ENCODE data around the gene TRERF1. TPM values are rescaled to one million over a fixed set of nuclear protein-coding genes. Genes with fewer than 3 reads are reported as not detected.
A peak's percentile ranks its signal among the peaks of the same experiment; 100 is the strongest.
"Not testable (repeated sequence)": the region's sequence is repeated elsewhere in the genome, so short reads cannot be mapped to it uniquely, and the experiment has no call there.

TRERF1 gene
- 1 to 10 TPM; 1.2 to 2.6 TPM for total RNA-seq
- long read RNA-seq, partial matches to known transcripts = 1 of 1 reads
- long read RNA-seq, other reads (novel, unspliced or antisense) = 0 of 1 reads

- DNase-seq (peak; percentile 44), ATAC-seq (peak; percentile 16 to 24)
- intact Hi-C loops (cut with DNase I) = loop anchor here (10.0 kb wide), 2 partner anchors 83 to 187 kb away; no protein-coding TSS in a partner anchor
Measured at GRCh38 chr6:42451333-42452170, at the start of gene TRERF1. Gene TRERF1 (minus strand): TSS chr6:42451926. CDS start chr6:42269590, 182,336 bp downstream.

DNA sequence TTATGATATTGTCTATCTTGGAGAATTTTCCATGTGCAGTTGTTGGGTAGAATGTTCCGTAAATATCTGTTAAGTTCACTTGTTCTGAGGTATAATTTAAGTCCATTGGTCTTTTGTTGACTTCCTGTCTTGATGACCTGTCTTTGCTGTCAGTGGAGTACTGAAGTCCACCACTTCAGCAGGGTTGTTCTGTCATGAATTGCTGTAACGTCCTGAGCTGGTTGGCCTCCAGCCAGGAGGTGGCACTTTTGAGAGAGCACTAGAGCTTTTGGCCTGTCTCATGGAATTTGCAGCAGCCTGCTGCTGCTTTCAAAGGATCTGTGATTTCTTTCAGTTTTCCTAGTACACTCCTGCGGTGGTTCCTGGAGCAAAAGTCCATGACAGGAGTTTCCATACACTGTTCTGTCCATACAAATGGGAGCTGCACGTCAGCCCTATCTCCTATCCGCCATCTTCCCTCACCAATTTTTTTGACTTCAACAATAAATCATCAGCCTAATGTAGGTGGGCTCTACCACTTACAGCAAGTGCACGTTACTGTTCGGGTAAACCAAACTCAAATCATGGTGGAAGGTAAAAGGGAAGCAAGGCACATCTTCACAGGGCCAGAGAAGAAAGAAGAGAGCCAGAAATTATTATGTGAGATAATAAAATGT is 46.9 kb upstream of the TRERF1 start:
- intact Hi-C loops (cut with DNase I) = no loop called here
- ATAC-seq = peak in 1 of 2 donors; percentile 32
- peak; percentile 50 for DNase-seq

DNA sequence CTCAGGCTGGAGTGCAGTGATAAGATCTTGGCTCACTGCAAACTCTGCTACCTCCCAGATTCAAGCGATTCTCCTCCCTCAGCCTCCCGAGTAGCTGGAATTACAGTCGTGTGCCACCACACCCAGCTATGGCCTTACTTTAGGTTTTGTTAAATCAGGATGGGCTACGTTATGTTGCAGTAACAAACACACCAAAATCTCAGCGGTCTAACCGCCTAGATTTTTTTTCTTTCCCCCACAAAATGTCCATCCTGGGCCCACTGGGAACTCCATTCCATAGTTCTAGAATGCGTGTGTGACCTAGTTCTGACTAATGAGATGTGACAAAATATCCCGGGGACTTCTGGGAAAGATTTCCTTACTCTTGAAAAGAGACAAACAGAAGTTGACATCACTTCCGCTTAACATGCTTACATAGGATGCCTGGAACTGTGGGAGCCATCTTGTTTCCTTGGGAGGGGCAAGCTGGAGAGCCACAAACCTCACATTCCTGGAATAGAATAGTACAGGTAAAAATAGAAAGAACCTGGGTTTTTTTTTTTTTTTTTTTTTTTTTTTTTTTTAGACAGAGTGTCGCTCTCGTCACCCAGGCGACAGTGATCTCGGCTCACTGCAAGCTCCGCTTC is 42.3 kb upstream of the TRERF1 start:
- ATAC-seq (no peak), DNase-seq (no peak)
- intact Hi-C loops (cut with DNase I) = no loop called here

DNA sequence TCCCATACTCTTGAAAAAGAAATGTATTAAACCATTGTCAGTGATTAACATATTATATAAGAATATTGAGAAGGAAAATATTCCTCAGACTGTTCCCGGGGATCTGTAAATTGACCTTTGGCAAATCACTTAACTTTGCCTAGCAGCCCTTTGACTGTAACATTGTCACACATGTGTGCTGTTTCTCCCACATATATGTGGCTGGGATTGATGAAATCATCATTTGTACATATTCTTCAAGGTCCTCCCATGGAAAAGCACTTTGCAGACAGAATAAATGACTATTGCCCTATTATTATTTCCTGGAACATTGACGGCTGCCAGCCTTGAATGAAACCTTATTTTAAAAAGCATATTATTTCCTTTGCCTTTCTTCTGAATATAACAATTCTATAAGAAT is 36.4 kb upstream of the TRERF1 start:
- no peak for DNase-seq
- no peak for ATAC-seq
- intact Hi-C loops (cut with DNase I) = no loop called here

DNA sequence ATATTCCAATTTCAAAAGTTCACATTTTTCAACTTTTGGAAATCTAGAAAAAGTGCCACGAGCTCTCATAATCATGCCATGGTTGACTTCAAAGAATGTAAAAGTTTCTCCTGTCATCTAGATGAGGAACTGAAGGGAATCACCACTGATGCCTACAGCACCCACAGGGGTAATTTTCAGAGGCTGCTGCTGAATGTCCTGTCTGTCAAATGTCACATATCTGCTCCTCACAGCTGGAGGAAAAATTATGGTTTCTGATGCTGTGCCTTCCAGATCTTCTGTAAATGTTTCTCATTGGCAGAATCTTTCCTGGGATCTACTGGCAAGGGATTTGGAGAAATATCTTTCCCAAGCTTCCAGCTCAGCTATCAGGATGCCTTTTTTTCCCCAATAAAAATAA is 32.5 kb upstream of the TRERF1 start:
- no peak for ATAC-seq
- intact Hi-C loops (cut with DNase I) = no loop called here

GRCh38 chr6:42482174-42482573 is 30.4 kb upstream of the TRERF1 start:
- no peak for DNase-seq
- intact Hi-C loops (cut with DNase I) = no loop called here
- ATAC-seq = no peak

More for the DNA sequence above, 32.5 kb upstream of the TRERF1 start:
- no peak for DNase-seq

DNA sequence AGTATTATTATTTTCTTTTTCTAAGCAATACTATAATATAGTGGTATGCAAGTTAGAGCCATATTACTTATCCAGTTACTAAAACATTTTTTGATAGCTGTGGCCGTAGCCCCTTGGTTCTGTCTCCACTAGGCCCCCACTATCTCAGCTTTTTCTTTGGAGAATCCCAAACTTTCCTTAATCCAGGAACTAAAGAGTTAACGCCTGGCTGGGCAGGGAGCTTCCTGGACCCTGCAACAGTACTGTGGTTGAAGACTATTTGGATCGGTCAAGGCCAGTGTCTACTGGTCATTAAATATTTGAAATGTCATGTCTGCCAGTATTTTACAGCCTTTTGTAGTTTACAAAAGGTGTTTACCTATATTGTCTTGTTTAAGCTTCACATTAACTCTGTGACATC is 20.0 kb upstream of the TRERF1 start:
- ATAC-seq (no peak), DNase-seq (no peak)
- intact Hi-C loops (cut with DNase I) = no loop called here

DNA sequence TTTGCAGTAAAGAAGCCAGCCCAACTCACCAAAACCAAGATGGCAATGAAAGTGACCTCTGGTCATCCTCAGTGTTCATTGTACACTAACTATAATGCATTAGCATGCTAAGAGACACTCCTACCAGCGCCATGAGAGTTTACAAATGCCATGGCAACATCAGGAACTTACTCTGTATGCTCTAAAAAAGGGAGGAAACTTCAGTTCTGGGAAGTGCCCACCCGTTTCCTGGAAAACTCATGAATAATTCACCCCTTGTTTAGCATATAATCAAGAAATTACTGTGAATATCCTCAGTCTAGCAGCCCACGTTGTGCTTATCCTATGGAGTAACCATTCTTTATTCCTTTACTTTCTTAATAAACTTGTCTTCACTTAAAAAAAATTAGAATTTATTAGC is 19.4 kb upstream of the TRERF1 start:
- intact Hi-C loops (cut with DNase I) = no loop called here
- ATAC-seq (no peak), DNase-seq (no peak)

- no peak for ATAC-seq
- intact Hi-C loops (cut with DNase I) = no loop called here
- DNase-seq = no peak
Measured at GRCh38 chr6:42468273-42468672, 16.5 kb upstream of the TRERF1 start.

DNA sequence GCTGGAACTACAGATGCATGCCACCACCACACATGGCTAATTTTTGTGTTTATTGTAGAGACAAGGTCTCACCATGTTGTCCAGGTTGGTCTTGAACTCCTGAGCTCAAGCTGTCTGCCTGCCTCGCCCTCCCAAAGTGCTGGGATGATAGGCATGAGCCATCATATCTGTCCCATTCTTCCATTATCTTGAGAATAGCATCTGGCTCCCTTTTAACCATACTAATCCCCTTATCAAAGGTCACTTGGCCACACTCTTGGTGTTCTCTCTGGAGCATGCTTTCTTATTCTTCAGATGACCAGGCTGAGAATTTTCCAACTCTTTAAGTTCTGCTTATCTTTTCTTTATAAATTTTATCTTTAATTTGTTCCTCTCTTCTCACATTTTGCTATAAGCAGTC is 15.9 kb upstream of the TRERF1 start:
- intact Hi-C loops (cut with DNase I) = no loop called here
- ATAC-seq = no peak
- DNase-seq = no peak

DNA sequence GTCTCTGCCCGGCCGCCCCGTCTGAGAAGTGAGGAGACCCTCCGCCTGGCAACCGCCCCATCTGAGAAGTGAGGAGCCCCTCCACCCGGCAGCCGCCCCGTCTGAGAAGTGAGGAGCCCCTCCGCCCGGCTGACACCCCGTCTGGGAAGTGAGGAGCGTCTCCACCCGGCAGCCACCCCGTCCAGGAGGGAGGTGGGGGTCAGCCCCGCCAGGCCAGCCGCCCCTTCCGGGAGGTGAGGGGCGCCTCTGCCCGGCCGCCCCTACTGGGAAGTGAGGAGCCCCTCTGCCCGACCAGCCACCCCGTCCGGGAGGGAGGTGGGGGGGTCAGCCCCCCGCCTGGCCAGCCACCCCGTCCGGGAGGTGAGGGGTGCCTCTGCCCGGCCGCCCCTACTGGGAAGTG is 14.7 kb upstream of the TRERF1 start:
- intact Hi-C loops (cut with DNase I); DNase-seq; ATAC-seq: not testable (repeated sequence)

DNA sequence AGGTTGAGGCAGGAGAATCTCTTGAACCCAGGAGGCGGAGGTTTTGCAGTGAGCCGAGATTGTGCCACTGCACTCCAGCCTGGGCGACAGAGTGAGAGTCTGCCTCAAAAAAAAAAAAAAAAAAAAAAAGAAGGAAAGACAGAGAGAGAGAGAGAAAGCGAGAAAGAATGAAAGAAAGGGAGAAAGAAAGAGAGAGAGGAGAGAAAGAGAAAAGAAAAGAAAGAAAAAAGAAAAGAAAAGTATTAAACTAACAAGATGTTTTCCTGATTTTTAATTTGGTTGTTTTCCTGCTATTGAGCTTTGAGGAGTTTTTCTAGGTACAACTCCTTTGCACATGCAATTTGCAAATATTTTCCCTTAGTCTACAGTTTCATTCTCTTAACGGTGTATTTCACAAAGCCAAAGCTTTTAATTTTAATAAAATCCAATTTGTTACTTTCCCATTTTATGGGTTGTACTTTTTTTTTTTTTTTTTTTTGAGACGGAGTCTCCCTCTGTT is 10.8 kb upstream of the TRERF1 start:
- intact Hi-C loops (cut with DNase I) = no loop called here
- DNase-seq (no peak), ATAC-seq (no peak)

DNA sequence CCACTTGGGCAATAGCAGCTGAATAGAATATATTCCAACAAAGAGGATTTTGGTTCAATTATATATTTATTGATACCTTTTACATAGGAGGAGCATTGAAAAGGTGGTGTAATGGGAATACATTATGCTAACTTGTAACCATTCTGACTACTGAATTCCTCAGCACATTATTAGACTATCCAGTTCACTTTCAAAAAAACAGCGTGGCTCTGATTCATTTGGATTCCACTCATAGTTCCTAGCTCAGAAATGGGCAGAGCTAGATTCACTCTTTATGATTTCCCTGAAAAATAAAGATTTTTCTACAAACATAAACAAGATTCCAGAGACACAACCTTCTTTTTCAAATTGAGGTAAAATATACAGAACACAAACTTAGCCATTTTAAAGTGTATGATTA is 9.2 kb upstream of the TRERF1 start:
- ATAC-seq = no peak
- intact Hi-C loops (cut with DNase I) = no loop called here
- DNase-seq = no peak

- ATAC-seq (no peak), DNase-seq (no peak)
- intact Hi-C loops (cut with DNase I) = loop anchor here (10.0 kb wide), 2 partner anchors 75 to 195 kb away; no protein-coding TSS in a partner anchor
Measured at GRCh38 chr6:42459888-42460287, 8.2 kb upstream of the TRERF1 start.

DNA sequence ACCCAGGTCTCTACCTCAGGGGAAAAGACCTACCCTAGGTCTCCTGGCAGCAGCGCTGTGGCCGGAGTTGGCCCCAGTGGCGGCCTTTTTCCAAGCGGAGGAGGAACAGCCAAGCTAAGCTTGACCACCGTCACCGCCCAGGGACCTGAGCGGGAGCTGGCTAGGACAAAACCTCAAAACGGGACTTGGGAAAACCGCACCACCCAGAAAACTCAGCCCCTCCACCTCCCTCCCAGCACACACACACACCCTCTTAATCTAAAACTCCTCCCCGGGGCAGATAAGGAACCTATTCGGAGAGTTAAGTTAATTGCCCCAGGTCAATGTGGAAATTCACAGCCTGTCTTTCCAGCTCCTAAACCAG is 2.7 kb upstream of the TRERF1 start:
- ATAC-seq (peak in 1 of 2 donors; percentile 21), DNase-seq (peak; percentile 75)
- intact Hi-C loops (cut with DNase I) = loop anchor here (10.0 kb wide), 2 partner anchors 80 to 190 kb away; no protein-coding TSS in a partner anchor

- intact Hi-C loops (cut with DNase I) = loop anchor here (10.0 kb wide), 2 partner anchors 81 to 189 kb away; no protein-coding TSS in a partner anchor
- peak; percentile 60 for DNase-seq
- ATAC-seq = peak in 1 of 2 donors; percentile 47
Measured at GRCh38 chr6:42453654-42454427, 2.1 kb upstream of the TRERF1 start.

DNA sequence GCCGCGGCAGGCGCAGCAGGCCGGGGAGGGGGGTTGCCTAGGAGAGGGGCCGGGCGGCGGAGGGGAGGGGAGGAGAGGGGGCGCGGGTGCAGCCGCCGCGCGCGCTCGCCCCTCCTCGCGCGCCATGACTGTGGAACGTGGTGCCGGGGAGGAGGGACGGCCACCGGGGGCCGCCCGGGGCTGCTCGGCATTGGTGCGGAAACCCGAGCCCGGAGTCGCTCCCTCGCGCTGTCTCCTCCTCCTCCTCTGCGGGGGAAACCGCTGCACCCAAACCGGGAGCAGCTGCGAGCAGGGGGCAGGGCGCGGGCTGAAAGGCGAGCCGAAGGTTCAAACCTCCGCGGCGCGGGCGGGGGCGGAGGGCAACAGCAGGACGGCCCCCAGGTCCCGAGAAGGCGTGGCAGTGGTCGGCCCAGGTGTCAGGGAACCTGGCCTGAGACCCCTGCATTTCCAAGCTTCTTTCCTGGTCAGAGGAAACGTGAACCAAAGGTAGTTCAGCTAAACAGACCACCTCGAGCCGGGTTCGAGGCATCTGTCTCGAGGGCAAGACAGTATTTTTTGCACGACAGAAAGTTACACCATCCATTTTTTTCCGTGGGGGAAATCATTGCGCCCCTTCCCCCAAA is 1.4 kb upstream of the TRERF1 start:
- ATAC-seq = peak; percentile 92 to 95
- peak; percentile 92 for DNase-seq
- intact Hi-C loops (cut with DNase I) = loop anchor here (10.0 kb wide), 2 partner anchors 82 to 188 kb away; no protein-coding TSS in a partner anchor

Data from left cardiac atrium (tissue), 4 donors.